Bronchial epithelial cell (primary cell): ENCODE measurements around the gene ELF3. TPM values are rescaled to one million over a fixed set of nuclear protein-coding genes. Genes with fewer than 3 reads are reported as not detected.

Experiments used
- total RNA-seq: library from RNA; depleted of rRNA; stranded (reverse); fragments of >200 nt; gene quantifications from 2 replicates; pipeline ENCODE4 v1.2.1, GENCODE V29; 2014

ELF3 gene
- total RNA-seq, 1 donor from 2014 or later: 66.1 TPM

Other genes with a start within 250 kb of the ELF3 start
- gene IPO9, start 181.4 kb upstream of the ELF3 start, total RNA-seq: 10.3 and 14.0 TPM in 2 replicates
- 3.2 and 3.9 TPM in 2 replicates for gene SHISA4, start 121.7 kb upstream of the ELF3 start, total RNA-seq
- 0.26 TPM in 1 of 2 replicates, not detected in the other for gene LMOD1, start 64.0 kb upstream of the ELF3 start, total RNA-seq
- gene TIMM17A, start 55.1 kb upstream of the ELF3 start, total RNA-seq: 53.4 and 74.9 TPM in 2 replicates
- 27.3 and 39.8 TPM in 2 replicates for gene RNPEP, start 27.9 kb upstream of the ELF3 start, total RNA-seq
- gene GPR37L1, start 112.3 kb downstream of the ELF3 start, total RNA-seq: under 0.01 TPM in 1 of 2 replicates, not detected in the other
- 30.3 and 33.3 TPM in 2 replicates for gene ARL8A, start 134.2 kb downstream of the ELF3 start, total RNA-seq
- under 0.01 TPM in 1 of 2 replicates, not detected in the other for gene PTPN7, start 150.0 kb downstream of the ELF3 start, total RNA-seq
- gene LGR6, start 183.2 kb downstream of the ELF3 start, total RNA-seq: under 0.01 TPM in 1 of 2 replicates, not detected in the other